LNCAP (cell line): ENCODE results near the gene ZP1.

Source experiments
- TF ChIP-seq, protein P1 (sequence below): fragments of 450-650 bp; IDR thresholded peaks from 2 replicates; pipeline ENCODE4 v1.5.1; 2017; ENCODE audit warnings: mild to moderate bottlenecking

The ZP1 gene

GRCh38 chr11:60921259-60921658 lies 53.9 kb downstream of the ZP1 start:
- TF ChIP-seq, protein P1, sequence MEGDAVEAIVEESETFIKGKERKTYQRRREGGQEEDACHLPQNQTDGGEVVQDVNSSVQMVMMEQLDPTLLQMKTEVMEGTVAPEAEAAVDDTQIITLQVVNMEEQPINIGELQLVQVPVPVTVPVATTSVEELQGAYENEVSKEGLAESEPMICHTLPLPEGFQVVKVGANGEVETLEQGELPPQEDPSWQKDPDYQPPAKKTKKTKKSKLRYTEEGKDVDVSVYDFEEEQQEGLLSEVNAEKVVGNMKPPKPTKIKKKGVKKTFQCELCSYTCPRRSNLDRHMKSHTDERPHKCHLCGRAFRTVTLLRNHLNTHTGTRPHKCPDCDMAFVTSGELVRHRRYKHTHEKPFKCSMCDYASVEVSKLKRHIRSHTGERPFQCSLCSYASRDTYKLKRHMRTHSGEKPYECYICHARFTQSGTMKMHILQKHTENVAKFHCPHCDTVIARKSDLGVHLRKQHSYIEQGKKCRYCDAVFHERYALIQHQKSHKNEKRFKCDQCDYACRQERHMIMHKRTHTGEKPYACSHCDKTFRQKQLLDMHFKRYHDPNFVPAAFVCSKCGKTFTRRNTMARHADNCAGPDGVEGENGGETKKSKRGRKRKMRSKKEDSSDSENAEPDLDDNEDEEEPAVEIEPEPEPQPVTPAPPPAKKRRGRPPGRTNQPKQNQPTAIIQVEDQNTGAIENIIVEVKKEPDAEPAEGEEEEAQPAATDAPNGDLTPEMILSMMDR = no peak

- TF ChIP-seq, protein P1 = no peak
Measured at GRCh38 chr11:60921777-60922335, 54.5 kb downstream of the ZP1 start.

- TF ChIP-seq, protein P1 = no peak
Measured at GRCh38 chr11:60922906-60923305, 55.6 kb downstream of the ZP1 start.

- TF ChIP-seq, protein P1 = no peak
Measured at GRCh38 chr11:60923326-60923725, 56.0 kb downstream of the ZP1 start.

- TF ChIP-seq, protein P1 = no peak
Measured at GRCh38 chr11:60923800-60924109, 56.4 kb downstream of the ZP1 start.

DNA sequence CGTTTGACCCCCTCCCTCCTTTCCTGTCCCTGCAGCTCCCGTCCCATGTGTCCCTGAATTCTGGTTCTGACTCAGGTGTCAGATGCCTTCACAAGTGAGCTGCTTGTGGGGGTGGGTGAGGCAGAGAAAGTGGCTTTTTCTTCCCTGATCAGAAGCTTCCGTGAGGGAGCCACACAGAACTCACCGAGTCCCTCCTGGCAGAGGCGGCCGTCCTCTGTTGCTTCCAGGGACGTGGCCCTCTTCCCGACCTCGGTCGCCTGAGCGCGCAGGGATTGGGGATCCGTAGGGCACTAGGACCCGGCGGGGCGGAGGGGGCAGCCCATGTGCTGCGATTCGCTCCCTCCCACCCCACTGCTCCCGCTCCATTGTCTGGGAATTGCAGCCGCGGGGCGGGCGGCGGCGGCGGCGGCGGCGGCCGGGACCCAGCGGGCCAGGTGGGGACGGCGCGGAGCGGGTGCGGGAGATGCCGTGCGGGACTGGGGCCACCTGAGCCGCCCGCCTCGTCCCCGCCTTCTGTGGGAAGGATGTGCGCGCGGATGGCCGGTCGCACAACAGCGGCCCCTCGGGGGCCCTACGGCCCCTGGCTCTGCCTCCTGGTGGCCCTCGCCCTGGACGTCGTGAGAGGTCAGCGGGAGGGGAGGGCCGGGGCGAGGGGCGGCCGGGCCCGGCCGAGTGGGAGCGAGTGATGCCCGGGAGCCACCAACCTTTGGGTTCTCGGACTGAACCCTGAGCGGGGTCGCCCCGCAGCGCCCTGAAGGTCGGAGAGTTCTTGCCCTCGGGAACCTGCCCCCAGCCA lies 57.0 kb downstream of the ZP1 start, which contains the start of gene TMEM132A:
TMEM132A (plus strand) TSS at position 351 of the 796 bp plus-strand sequence; CDS start at position 525, 174 bp downstream.
- TF ChIP-seq, protein P1 = peak; percentile 18; the same call in 1 of the 2 replicates
